Calu3 (cell line): ENCODE measurements around the gene SLC26A9. TPM values are rescaled to one million over a fixed set of nuclear protein-coding genes. Genes with fewer than 3 reads are reported as not detected.

Experiments
- BruUV-seq: library from RNA; stranded (reverse); fragments of 400-500 nt; replicated peaks from 2 replicates; lab custom pipeline; 2021; lab: Mats Ljungman, UMichigan
- CTCF ChIA-PET: fragments of 300-600 bp; sonication (Branson Sonifier 250); formaldehyde crosslinking; loops from one replicate; lab custom pipeline; 2022; ENCODE audit warnings: antibody characterized with exemption; lab: Charles Lee
- DNase-seq: peaks from one replicate; pipeline ENCODE4 v3.0.0; 2022
- H3K27ac Mint-ChIP-seq: one replicate; pipeline ENCODE4 v1.8.0; 2022; ENCODE audit warnings: mixed read lengths; ENCODE audit not compliant: unreplicated experiment
- H3K27me3 Mint-ChIP-seq: one replicate; pipeline ENCODE4 v1.8.0; 2022; ENCODE audit warnings: mixed read lengths; ENCODE audit not compliant: unreplicated experiment
- H3K36me3 Mint-ChIP-seq: one replicate; pipeline ENCODE4 v1.8.0; 2022; ENCODE audit warnings: mild to moderate bottlenecking, moderate library complexity, mixed read lengths; ENCODE audit not compliant: insufficient read depth, unreplicated experiment
- H3K4me1 Mint-ChIP-seq: one replicate; pipeline ENCODE4 v1.8.0; 2022; ENCODE audit warnings: mild to moderate bottlenecking, low read depth, mixed read lengths; ENCODE audit not compliant: unreplicated experiment
- H3K4me3 Mint-ChIP-seq: one replicate; pipeline ENCODE4 v1.8.0; 2022; ENCODE audit warnings: mild to moderate bottlenecking, low read depth, moderate library complexity, mixed read lengths; ENCODE audit not compliant: unreplicated experiment
- H3K9me3 Mint-ChIP-seq: one replicate; pipeline ENCODE4 v1.8.0; 2022; ENCODE audit warnings: low read depth, mixed read lengths; ENCODE audit not compliant: unreplicated experiment
- intact Hi-C: fragments of 100-400 bp; cut with micrococcal nuclease; formaldehyde crosslinking; loops from one replicate; pipeline ENCODE4 v1.10.0; 2022; ENCODE audit not compliant: unreplicated experiment
- total RNA-seq: library from RNA; stranded (reverse); gene quantifications from 2 replicates; pipeline ENCODE4 v1.2.3, GENCODE V29; 2022
- TF ChIP-seq, protein P1 (sequence below): fragments of 200-600 bp; IDR thresholded peaks from one replicate; pipeline ENCODE4 v1.8.0; 2022; ENCODE audit warnings: antibody characterized with exemption; ENCODE audit not compliant: unreplicated experiment

SLC26A9 gene
- total RNA-seq, 1 experiment from 2014 or later: 7.6 TPM

DNA sequence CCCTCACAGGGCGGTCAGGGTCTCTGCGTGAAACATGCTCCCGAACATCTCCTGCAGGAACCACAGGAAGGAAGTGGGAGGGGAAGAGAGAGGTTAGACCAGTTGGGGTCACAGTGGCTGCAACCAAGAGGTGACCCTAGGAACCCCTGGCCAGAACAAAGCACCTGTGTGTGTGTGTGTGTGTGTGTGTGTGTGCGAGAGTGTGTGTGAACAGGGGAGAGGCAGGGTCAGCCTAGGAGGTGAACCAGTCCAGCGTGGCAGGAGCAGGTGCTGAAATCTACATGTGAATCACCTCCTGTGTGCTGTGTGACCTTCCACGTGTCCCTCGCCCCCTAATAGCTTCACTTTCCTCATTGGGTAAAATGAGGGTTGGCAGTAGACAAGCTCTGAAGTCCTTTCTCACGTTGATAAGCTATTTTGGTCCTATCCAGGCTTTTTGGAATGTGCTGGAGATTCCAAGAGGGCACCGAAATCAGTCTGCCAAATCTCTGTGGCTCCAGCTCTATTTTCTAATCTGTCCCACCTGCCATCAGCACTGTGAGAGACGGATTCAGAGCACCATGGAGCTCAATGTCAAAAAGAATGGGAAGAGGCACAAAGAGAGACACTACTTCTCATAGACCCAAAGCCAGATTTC, 27.8 kb downstream of the SLC26A9 start:
- H3K4me3 Mint-ChIP-seq: no peak overlapping the region
- CTCF ChIA-PET: interaction anchor here (9.6 kb wide), 1 partner anchor 63 kb away, joined by 294 read pairs; no protein-coding TSS in a partner anchor
- no peak for DNase-seq
- H3K27ac Mint-ChIP-seq: no peak overlapping the region
- H3K9me3 Mint-ChIP-seq: no peaks in the 10 kb centered on the region
- H3K36me3 Mint-ChIP-seq: no peaks in the 10 kb centered on the region
- intact Hi-C loops: loop anchor here (5.0 kb wide), 1 partner anchor 192 kb away; no protein-coding TSS in a partner anchor
- TF ChIP-seq, protein P1, sequence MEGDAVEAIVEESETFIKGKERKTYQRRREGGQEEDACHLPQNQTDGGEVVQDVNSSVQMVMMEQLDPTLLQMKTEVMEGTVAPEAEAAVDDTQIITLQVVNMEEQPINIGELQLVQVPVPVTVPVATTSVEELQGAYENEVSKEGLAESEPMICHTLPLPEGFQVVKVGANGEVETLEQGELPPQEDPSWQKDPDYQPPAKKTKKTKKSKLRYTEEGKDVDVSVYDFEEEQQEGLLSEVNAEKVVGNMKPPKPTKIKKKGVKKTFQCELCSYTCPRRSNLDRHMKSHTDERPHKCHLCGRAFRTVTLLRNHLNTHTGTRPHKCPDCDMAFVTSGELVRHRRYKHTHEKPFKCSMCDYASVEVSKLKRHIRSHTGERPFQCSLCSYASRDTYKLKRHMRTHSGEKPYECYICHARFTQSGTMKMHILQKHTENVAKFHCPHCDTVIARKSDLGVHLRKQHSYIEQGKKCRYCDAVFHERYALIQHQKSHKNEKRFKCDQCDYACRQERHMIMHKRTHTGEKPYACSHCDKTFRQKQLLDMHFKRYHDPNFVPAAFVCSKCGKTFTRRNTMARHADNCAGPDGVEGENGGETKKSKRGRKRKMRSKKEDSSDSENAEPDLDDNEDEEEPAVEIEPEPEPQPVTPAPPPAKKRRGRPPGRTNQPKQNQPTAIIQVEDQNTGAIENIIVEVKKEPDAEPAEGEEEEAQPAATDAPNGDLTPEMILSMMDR: no peak
- peaks cover 18% of the 10 kb centered on the region for H3K4me1 Mint-ChIP-seq
- no TSS peak for BruUV-seq
- H3K27me3 Mint-ChIP-seq: peaks cover 13% of the 10 kb centered on the region

GRCh38 chr1:205914730-205915129, 28.5 kb downstream of the SLC26A9 start:
- BruUV-seq: no TSS peak
- intact Hi-C loops: loop anchor here (5.0 kb wide), 1 partner anchor 193 kb away; no protein-coding TSS in a partner anchor
- Mint-ChIP-seq H3K4me1 (peaks cover 18% of the 10 kb centered on the region), H3K9me3 (no peaks in the 10 kb centered on the region), H3K36me3 (no peaks in the 10 kb centered on the region), H3K27me3 (peaks cover 13% of the 10 kb centered on the region), H3K4me3 (no peak overlapping the region), H3K27ac (no peak overlapping the region)
- TF ChIP-seq, protein P1: no peak
- no peak for DNase-seq
- CTCF ChIA-PET: interaction anchor here (9.6 kb wide), 1 partner anchor 64 kb away, joined by 294 read pairs; no protein-coding TSS in a partner anchor

DNA sequence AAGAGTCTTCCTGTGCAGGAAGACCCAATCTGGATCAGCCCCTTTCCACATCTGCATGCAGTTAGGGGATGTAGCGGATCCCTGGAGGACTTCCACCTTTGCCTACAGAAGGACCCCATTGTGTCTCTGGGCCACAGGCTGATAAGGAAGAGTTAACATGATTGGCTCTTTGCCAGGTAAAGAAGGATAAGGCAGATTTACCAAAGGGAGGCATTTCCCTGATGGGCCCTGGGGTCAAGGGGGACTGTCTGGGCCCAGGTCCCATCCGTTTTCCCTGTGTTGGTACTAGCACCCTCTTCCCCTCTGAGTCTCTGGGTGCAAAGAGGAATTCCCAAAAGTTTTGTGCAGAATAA, 29.1 kb downstream of the SLC26A9 start:
- Mint-ChIP-seq H3K36me3 (no peaks in the 10 kb centered on the region), H3K27ac (no peak overlapping the region), H3K9me3 (no peaks in the 10 kb centered on the region), H3K27me3 (peaks cover 13% of the 10 kb centered on the region), H3K4me1 (peaks cover 18% of the 10 kb centered on the region), H3K4me3 (no peak overlapping the region)
- CTCF ChIA-PET: interaction anchor here (9.6 kb wide), 1 partner anchor 64 kb away, joined by 294 read pairs; no protein-coding TSS in a partner anchor
- intact Hi-C loops: no loop called here
- BruUV-seq: no TSS peak
- TF ChIP-seq, protein P1: no peak
- no peak for DNase-seq

DNA sequence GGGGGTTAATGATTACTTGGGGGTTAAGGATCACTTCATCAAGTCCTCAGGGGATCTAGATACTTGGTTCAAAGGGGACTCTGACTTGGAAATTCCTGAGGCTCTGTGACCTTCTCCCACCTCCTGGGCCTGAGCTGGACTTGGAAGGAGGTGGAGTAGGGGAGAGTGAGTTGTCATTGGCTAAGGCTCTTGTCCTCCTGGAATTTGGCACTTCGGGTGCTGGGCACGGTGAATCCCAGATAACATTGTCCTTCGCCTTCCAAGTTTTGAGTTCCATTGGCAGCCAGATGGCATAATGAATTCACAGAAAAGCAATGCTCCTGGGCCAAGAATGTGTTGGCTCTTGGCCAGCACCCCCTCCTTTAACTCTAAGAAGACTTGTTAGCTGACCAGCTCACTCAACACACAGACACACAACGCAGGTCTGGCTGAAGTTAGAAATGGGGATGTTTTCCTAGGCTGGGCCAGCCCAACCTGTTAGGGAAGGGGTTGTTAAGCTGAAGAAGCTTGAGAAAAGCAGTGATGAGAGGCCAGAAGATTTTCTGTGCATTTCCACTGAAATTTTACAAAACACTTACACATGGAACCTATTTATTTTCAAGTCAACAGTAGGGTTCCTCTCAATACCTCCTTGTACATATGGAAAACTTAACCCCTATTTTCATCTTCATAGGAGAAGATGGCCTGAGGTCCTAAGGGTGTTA, 29.7 kb downstream of the SLC26A9 start:
- H3K27me3 Mint-ChIP-seq: peaks cover 13% of the 10 kb centered on the region
- no peak overlapping the region for H3K27ac Mint-ChIP-seq
- no peaks in the 10 kb centered on the region for H3K9me3 Mint-ChIP-seq
- H3K4me3 Mint-ChIP-seq: no peak overlapping the region
- TF ChIP-seq, protein P1: no peak
- no TSS peak for BruUV-seq
- H3K36me3 Mint-ChIP-seq: no peaks in the 10 kb centered on the region
- CTCF ChIA-PET: interaction anchor here (9.6 kb wide), 1 partner anchor 65 kb away, joined by 294 read pairs; no protein-coding TSS in a partner anchor
- peaks cover 18% of the 10 kb centered on the region for H3K4me1 Mint-ChIP-seq
- DNase-seq: peak; percentile 69
- intact Hi-C loops: no loop called here
